Epidermal melanocyte (primary cell): ENCODE data around the gene CTNNB1.

ENCODE experiments used
- DNase-seq: peaks from one replicate; pipeline ENCODE4 v3.0.0; 2011; ENCODE audit warnings: low spot score; ENCODE audit not compliant: insufficient read length

The CTNNB1 gene

DNA sequence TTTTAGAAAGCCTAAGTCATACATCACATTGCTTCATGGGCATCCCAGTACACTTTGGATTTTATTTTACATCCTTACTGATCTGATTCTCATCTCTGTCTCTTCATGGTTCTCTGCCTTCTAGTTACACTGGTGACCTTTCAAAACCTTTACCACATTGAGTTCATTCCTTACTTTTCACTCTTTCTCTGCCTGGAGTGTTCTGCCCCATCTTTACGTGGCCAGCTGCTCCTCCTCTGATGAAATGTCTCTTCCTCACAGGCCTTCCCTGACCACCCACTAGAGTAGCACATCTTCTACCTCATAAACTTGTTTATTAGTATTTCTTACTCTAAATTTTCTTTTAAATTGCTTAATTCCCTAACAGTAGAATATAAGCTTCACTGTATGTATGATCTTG is 17.7 kb downstream of the CTNNB1 start:
- no peak for DNase-seq

DNA sequence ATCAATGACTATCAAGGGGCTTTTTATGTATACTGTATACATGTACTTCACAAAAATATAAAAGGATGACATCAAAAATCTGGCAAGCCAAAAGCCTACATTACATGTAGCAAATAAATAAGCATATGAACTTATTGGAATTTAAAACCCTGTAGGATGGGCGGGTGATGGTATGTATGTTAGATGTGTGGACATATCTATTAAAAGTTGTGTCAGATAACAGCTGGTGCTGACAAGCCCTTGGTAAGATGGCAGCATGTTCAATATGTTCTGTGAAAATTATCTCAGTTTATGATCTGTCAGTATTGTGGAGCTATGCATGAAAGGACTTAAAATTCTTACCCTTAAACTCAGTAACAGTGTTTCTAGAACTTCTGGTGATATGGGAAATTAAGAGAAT is 20.1 kb downstream of the CTNNB1 start:
- DNase-seq = no peak

DNA sequence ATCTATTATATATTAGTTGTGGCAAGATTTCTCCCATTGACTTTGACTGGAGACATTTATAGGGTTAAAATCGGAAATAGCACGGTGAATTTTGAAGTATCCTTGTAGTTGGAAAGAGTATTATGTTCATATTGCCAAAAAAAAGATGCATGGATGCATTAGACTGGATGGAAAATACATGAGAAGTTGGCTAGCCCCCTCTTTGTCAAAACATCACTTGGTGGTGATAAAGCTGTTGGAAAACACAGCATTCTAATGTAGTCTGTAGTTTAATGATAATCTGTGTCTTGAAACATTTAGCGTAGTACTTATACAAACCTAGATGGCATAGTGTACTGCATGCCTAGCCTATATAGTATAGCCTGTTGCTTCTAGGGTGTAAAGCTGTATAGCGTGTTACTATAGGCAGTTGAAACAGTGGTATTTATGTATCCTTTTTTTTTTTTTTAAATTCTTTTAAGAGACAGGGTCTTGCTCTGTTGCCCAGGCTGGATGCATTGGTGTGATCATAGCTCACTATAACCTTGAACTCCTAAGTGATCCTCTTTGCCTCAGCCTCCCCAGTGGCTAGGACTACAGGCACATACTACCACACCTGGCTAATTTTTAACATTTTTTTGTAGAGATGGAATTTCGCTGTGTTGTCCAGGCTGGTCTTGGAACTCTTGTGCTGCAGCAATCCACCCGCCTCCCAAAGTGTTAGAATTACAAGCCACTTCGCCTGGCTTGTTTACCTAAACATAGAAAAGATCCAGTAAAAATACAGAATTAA is 21.8 kb downstream of the CTNNB1 start:
- DNase-seq = no peak

DNA sequence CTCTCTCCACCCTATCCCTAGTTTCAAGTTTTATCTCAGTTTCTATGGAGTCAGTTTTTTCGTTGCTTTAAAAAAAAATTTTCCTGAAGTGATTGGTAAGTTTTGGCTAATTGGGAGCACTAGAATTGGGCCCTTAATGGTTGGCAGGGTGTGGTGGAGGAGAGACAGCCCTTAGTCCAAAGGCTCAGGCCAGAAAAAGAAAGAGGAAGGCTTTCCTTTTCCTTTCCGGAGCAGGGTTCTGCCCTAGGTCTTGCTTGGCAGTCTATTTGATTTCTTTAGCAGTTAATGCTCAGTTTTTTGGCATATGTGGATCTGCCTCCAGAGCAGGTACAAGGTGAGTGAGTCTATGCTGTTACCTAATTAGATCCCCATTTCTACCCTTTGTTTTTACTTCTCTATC is 22.7 kb downstream of the CTNNB1 start:
- no peak for DNase-seq

DNA sequence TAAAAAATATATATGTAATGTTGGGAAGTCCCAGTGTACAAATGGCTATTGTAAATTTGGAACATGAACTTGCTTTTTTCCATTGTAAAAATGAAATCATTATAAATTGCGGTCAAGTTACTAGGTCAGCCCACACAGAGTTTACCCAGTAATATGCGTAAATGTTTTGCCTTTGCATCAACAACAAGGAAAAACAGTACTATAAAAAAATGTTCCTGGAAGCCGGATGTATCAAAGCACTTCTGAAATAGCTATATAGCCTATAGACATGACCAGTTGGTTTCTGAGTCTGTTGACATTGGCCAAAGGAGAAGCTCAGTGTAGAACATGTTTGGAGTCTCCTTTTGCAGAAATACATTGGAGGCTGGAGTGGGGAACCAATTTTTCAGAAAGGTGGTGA is 23.2 kb downstream of the CTNNB1 start:
- DNase-seq = no peak

DNA sequence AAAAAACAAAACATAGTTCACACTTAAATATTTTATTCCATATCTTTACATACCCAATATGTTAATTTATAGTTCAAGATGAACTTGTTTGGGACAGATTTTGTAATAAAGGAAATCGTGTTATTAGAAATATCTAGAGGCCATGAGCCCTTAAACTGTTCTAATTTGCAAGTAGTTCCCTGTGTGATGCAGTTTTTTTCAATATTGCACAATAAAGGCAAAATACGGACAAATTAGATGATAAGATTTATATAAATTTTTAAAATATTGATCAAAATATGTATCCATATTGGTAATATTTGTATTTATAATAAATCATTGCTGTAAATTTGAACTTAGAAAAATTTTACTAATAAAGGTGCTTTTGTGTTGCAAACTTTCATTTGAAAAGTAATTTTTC is 23.8 kb downstream of the CTNNB1 start:
- no peak for DNase-seq

DNA sequence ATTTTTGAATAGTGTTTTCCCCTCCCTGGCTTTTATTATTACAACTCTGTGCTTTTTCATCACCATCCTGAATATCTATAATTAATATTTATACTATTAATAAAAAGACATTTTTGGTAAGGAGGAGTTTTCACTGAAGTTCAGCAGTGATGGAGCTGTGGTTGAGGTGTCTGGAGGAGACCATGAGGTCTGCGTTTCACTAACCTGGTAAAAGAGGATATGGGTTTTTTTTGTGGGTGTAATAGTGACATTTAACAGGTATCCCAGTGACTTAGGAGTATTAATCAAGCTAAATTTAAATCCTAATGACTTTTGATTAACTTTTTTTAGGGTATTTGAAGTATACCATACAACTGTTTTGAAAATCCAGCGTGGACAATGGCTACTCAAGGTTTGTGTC is 24.4 kb downstream of the CTNNB1 start:
- no peak for DNase-seq

DNA sequence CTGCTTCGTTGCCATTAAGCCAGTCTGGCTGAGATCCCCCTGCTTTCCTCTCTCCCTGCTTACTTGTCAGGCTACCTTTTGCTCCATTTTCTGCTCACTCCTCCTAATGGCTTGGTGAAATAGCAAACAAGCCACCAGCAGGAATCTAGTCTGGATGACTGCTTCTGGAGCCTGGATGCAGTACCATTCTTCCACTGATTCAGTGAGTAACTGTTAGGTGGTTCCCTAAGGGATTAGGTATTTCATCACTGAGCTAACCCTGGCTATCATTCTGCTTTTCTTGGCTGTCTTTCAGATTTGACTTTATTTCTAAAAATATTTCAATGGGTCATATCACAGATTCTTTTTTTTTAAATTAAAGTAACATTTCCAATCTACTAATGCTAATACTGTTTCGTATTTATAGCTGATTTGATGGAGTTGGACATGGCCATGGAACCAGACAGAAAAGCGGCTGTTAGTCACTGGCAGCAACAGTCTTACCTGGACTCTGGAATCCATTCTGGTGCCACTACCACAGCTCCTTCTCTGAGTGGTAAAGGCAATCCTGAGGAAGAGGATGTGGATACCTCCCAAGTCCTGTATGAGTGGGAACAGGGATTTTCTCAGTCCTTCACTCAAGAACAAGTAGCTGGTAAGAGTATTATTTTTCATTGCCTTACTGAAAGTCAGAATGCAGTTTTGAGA is 25.0 kb downstream of the CTNNB1 start:
- no peak for DNase-seq

DNA sequence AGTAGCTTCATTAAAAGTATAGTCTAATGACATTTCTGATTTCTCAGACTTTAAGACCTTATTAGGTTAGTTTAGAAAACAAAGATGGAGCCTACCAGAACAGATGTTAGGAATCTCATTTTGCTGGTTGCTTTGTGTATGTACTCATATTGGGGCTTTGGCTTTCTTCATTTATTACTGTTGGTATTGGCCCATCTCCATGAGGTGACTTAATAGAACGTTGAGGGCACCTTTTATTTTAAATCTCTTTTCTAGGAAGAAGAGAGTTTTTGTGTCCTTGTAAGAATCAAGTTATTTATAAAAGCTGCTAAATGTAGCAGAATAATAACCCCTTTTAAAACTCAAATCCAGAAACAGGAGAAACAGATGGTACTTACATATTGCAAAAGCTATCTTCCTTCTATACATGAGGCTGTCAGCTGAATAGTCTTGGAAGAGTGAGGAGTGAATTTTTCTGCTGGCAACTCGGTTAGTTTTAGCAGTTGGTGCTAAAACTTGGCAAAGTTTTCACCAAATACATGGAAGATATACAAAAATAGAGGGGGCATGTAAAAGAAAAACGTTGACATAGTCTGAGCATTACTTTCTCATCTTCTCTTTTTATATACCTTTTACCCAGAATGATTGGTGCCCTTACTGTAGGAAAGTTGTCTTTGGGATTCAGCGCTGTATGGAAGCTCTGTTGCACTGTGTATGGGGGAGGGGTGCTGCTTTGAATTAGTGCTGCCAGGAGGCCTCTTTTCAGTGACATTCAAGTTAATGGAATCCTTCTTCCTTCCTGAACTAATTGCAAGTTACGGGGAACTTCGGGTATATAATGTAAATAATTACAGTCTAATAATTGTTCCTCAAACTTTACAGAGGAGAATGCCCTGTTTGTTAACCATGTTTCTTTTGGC is 35.8 kb downstream of the CTNNB1 start:
- DNase-seq = no peak

DNA sequence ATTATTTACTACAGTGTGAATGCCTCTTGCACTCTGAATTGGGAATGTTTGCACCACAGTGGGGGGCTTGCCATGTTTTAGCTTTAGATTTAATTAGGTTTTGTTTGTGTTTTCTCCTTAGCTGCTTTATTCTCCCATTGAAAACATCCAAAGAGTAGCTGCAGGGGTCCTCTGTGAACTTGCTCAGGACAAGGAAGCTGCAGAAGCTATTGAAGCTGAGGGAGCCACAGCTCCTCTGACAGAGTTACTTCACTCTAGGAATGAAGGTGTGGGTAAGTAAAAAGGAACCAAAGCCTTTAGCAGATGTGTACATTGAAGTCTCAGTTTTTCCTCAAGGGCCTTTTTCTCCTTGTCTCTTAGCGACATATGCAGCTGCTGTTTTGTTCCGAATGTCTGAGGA is 36.9 kb downstream of the CTNNB1 start:
- no peak for DNase-seq

DNA sequence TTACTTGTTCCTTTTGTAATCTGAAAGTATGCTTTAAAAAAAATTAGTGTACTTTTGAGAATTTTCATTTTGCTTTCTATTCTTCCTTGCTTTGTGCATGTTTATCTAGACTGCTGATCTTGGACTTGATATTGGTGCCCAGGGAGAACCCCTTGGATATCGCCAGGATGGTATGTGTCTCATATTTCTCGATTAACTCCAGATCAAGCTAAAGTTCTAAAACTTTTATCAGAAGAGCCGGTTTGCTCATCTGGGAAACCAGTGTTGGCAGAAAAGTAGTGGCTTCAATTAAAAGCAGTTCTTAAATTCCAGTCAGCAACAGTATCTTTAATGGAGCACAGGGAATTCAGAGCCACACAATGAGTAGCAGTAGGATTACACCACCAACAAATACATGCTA is 38.6 kb downstream of the CTNNB1 start:
- no peak for DNase-seq

DNA sequence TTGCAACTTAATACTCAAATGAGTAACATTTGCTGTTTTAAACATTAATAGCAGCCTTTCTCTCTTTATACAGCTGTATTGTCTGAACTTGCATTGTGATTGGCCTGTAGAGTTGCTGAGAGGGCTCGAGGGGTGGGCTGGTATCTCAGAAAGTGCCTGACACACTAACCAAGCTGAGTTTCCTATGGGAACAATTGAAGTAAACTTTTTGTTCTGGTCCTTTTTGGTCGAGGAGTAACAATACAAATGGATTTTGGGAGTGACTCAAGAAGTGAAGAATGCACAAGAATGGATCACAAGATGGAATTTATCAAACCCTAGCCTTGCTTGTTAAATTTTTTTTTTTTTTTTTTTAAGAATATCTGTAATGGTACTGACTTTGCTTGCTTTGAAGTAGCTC is 40.3 kb downstream of the CTNNB1 start:
- DNase-seq = no peak

DNA sequence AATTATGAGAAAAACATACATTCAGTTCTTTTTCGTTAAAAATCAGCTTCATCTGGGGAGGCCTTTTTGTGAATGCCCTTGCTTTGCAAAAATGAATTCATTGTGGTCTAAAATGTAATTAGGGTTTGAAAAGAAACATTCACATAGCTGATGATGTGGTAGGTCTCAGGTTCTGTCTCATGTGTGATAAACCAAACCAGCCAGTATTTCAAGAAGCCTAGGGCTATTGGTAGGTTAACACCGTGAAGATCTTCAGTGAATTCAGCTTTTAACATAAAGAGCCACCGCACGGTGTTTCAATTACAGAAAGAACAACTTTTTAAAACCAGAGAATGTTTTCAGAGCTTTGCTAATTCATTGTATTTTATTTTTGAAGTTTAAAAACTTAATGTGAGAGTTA is 41.9 kb downstream of the CTNNB1 start:
- DNase-seq = no peak

DNA sequence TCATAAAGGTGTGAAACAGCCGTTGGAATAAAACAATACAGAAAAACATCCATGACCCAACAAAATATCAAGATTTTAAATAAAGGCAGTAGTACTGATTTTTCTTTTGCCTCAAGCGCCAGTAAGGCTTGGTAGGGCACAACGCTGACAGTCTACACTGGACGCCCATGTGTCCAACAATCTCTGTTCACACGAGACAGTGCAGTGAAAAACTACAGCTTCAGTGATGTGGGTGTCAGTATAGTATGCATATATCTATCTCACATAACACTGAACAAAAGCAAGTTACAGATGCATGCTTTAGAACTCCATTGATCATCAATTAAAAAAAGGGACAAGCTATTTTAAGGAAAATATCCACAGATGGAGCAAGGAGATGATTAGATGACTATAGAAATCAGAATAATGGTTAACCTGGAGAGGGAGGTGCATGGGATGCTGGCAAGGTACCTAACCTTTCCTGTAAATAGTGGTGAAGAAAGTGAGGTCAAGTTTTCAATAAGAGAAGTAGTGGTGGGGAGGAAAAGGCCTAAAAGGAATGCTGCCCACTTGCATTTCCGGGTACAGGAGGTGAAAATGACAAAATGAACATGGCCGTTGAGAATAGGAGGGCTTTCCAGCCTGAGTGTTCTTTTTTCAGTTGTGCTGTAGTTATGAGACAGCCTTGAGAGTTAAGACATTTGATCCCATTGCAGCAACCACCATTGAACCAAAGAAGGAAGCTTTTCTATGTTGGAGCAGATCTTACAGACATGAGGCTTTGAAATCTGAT is 42.7 kb downstream of the CTNNB1 start:
- no peak for DNase-seq

DNA sequence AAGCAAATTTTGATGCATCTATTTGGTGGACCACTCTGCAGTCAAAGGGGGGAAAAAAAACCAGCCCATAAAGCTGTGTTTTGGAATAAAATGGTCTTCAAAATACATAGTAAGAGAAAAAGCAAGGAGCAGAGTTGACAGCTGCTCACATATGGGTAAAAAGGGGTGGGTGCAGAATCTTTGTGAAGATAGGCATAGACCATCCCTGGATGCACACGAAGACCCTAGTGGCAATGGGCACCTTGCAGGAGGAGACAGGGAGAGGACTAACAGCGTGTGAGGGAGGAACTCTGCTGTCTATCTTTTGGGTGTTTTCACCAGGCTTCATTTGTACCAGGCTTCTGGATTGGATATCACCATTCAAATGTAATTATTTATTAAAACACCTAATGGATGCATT is 43.9 kb downstream of the CTNNB1 start:
- no peak for DNase-seq

DNA sequence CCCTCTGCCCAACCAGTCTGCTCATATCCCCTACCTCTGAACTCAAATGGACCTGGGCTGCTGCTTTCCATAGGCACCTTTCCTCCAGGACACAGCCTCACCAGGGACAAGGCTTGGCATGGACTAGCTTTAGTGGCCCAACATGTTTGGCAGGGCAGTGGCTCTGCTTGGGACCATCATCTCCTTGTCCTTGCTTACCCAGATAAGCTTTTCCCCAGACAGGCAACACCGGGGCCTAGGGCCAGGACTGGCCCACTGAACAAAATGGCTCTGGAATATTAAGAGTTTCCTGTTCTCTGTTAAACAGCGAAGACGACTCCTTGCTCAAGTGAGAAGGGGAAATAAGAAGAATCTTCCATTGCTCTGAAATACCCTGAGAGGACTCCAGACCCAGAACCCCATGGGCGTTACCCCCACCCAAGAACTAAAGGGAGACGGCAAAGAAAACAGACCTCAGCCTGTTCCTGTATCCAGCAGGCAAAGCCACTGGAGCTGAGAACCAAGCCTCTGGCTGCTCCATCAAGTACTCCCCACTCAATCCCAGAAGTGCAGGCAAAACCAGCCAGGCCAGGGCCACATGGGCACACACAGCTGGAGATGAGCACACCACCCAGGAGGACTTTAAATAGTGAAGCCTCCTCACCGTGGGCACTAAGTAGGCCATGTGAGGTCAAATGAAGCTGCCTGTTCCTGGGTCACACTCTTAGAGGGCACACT is 45.5 kb downstream of the CTNNB1 start:
- no peak for DNase-seq

DNA sequence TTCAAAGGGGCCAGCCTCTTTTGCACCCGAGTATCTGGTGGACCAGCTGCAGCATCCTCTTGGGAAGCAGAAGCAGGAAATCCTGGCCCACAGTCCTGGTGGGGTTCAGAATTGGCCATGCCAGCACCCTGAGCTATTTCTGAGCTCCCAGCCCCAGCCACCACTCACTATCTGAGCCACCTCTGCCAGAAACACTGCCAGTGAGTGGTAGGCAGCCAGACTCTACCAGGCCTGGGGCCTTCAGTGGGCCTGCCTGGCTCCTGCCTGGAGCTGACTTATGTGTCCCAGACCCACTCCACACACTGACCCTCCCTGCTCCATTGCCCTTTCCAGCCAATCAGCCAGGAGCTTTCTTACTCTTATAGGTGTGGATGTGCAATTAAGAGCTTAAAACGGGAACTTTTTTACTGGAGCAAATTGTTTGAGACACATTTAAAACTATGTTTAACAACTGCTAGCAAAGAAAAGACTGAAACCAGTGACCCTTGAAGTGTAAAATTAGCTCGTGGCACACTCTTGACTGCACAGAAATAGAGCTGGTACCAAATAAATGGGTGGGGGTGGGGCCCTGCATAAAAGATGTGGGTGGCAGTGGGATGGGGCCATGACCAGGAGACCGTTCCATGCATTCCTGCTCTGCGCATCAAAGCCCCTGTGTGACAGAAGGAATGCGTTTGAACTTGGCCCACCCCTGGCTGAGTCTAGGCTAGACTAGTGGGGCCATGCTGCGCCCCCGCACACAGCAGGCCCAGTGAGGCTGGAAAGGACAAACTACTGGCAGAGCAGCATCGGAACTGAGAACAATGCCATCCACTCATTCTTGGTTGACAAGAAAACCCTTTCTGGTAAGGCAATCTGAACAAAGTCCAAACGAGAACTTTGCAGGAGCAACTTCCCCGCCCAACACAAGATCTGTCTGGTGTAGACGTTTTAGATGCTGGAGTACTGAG is 48.0 kb downstream of the CTNNB1 start:
- no peak for DNase-seq

DNA sequence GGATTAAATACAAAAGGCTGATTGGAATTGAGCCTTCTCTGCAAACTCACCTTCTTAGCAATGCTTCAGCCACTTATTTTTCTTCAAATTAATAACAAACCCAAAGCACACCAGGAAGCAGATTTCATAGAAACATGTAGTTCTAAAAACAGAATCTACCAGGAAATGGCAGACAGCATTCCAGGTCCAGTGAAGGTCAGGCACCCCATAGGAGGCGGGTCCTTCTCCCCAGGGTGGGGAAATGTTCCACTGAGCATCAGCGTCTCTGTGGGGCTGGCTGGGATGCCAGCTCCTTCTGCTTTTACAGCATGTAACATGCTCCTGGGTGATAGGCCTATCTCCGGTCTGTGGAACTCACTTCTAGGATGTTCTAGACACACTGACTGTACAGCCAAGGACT is 49.2 kb downstream of the CTNNB1 start:
- no peak for DNase-seq

DNA sequence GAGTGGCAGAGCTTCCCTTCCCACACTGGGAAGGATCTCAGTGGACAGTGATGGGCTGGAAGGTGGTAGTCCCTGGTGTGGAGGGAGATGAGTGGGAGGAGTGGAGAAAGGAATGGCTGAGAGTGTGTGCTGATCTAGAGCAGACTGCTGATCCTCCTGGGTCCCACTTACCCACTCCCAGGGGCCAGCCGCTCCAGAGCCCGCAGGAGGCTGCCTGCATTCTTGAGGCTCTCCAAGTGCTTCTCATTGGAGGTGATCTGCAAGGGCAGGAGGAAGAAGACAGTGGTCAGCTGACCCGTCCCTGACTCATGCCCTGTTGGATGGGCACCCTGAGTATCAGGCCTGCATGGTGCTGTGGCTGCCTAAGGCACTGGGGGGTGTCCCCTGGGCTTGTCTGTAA is 50.0 kb downstream of the CTNNB1 start:
- no peak for DNase-seq

DNA sequence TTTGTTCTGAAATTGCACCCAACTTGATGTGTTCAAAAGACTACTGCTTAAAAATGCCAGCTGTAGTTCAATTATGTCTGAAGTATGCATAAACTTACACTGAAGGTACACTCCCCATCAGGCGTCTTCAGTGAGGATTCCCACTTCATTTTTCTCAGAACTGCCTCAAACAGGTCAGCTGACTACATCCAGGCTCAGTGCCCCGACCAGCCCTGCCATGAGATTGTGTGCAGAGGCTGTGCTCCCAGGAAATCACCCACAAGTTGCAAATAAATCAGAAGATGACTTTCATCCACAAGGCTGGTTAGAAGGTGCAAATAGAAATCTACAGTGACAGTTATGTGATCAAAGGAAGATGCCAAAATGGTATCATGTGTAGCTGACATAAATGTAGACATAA is 51.5 kb downstream of the CTNNB1 start:
- DNase-seq = no peak
